ENCODE data around the gene AARS2. TPM values are rescaled to one million over a fixed set of nuclear protein-coding genes. Genes with fewer than 3 reads are reported as not detected.
A peak's percentile ranks its signal among the peaks of the same experiment; 100 is the strongest.

Gene AARS2
- total and polyA plus RNA-seq, 9 of the 15 experiments (the other 6 are each of a cell fraction or from before 2014, with no cell fraction given) = 0.97 to 34.0 (median 18.3) TPM

DNA sequence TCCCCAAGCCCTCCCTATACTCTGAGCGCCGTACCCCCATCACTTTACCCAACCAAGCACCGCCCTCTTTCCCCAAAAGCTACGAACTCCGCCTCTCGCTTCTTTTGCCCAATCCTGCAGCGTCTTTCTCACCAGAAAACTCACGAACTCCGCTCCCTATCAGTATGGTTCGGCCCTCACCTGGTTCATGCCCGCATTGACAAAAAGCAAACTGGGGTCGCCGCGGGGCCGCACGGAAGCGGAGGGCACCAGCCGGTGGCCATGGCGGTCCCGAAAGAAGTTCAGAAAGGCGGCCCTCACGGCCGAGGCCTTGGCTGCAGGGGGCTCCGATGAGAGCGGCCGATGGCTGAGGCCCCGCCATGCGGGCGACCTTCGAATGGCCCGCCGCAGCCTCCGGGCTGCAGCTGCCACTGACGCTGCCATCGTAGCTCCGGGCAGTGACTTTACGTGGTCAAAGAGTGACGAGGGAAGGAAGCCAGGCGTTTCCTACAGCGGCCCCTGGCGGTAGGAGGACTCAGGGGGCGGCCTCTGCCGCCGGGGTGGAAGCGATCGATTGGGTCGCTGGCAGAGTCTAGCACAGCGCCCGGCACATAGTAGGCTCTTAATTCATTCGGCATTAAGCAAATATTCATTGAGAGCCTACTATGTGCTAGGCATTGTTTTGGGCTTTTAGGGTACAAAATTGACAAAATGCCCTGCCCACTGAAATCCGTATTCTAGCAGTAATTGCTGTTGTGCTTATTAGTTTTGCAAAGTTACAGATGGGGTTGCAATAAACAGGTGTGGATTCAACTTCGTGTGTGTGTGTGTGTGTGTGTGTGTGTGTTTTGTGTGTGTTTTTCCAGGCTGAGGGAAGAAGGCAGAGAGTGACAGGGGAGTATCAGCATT lies at the start of gene AARS2 (continued):
- TF ChIP-seq, protein P1, sequence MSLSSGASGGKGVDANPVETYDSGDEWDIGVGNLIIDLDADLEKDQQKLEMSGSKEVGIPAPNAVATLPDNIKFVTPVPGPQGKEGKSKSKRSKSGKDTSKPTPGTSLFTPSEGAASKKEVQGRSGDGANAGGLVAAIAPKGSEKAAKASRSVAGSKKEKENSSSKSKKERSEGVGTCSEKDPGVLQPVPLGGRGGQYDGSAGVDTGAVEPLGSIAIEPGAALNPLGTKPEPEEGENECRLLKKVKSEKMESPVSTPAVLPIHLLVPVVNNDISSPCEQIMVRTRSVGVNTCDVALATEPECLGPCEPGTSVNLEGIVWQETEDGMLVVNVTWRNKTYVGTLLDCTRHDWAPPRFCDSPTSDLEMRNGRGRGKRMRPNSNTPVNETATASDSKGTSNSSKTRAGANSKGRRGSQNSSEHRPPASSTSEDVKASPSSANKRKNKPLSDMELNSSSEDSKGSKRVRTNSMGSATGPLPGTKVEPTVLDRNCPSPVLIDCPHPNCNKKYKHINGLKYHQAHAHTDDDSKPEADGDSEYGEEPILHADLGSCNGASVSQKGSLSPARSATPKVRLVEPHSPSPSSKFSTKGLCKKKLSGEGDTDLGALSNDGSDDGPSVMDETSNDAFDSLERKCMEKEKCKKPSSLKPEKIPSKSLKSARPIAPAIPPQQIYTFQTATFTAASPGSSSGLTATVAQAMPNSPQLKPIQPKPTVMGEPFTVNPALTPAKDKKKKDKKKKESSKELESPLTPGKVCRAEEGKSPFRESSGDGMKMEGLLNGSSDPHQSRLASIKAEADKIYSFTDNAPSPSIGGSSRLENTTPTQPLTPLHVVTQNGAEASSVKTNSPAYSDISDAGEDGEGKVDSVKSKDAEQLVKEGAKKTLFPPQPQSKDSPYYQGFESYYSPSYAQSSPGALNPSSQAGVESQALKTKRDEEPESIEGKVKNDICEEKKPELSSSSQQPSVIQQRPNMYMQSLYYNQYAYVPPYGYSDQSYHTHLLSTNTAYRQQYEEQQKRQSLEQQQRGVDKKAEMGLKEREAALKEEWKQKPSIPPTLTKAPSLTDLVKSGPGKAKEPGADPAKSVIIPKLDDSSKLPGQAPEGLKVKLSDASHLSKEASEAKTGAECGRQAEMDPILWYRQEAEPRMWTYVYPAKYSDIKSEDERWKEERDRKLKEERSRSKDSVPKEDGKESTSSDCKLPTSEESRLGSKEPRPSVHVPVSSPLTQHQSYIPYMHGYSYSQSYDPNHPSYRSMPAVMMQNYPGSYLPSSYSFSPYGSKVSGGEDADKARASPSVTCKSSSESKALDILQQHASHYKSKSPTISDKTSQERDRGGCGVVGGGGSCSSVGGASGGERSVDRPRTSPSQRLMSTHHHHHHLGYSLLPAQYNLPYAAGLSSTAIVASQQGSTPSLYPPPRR (CRISPR knock-in tag; IDR thresholded peaks at IDR 0.05; ENCODE audit: borderline replicate concordance) = 0 out of 2 replicates have a peak, but pooled peaks have one; percentile 66
- TF ChIP-seq KAT2B (IDR thresholded peaks at IDR 0.05; ENCODE audit: low read depth, low read length) (peak; percentile 65), SIN3A (IDR thresholded peaks at IDR 0.05; ENCODE audit: borderline replicate concordance in 2 of 2, control insufficient read depth in 1 of 2, low read depth in 2 of 2, low read length in 2 of 2) (peak in 1 of 2 experiments; percentile 91; a peak in 3 of 4 replicates), TCF7 (IDR thresholded peaks at IDR 0.05; ENCODE audit: borderline replicate concordance) (no peak), HDAC8 (tag; IDR thresholded peaks at IDR 0.05) (0 out of 2 replicates have a peak, but pooled peaks have one; percentile 40), DMBX1 (CRISPR knock-in tag; IDR thresholded peaks at IDR 0.05; ENCODE audit: borderline replicate concordance) (peak; percentile 45; the same call in 1 of the 2 replicates), FOXA1 (IDR thresholded peaks at IDR 0.05; ENCODE audit: borderline replicate concordance) (no peak)
- TF ChIP-seq, protein P2, sequence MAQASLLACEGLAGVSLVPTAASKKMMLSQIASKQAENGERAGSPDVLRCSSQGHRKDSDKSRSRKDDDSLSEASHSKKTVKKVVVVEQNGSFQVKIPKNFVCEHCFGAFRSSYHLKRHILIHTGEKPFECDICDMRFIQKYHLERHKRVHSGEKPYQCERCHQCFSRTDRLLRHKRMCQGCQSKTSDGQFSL (CRISPR knock-in tag; IDR thresholded peaks at IDR 0.05) = peak; percentile 53; the same call in 1 of the 2 replicates
- TF ChIP-seq, protein P2 (tag; IDR thresholded peaks at IDR 0.05) = no peak; a peak in 1 of 4 replicates
- TF ChIP-seq, protein P3, sequence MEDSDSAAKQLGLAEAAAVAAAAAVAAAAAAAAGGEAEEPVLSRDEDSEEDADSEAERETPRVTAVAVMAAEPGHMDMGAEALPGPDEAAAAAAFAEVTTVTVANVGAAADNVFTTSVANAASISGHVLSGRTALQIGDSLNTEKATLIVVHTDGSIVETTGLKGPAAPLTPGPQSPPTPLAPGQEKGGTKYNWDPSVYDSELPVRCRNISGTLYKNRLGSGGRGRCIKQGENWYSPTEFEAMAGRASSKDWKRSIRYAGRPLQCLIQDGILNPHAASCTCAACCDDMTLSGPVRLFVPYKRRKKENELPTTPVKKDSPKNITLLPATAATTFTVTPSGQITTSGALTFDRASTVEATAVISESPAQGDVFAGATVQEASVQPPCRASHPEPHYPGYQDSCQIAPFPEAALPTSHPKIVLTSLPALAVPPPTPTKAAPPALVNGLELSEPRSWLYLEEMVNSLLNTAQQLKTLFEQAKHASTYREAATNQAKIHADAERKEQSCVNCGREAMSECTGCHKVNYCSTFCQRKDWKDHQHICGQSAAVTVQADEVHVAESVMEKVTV (CRISPR knock-in tag; IDR thresholded peaks at IDR 0.05) = no peak
- TF ChIP-seq, protein P4, sequence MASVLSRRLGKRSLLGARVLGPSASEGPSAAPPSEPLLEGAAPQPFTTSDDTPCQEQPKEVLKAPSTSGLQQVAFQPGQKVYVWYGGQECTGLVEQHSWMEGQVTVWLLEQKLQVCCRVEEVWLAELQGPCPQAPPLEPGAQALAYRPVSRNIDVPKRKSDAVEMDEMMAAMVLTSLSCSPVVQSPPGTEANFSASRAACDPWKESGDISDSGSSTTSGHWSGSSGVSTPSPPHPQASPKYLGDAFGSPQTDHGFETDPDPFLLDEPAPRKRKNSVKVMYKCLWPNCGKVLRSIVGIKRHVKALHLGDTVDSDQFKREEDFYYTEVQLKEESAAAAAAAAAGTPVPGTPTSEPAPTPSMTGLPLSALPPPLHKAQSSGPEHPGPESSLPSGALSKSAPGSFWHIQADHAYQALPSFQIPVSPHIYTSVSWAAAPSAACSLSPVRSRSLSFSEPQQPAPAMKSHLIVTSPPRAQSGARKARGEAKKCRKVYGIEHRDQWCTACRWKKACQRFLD (CRISPR knock-in tag; IDR thresholded peaks at IDR 0.05) = no peak
- TF ChIP-seq, protein P5, sequence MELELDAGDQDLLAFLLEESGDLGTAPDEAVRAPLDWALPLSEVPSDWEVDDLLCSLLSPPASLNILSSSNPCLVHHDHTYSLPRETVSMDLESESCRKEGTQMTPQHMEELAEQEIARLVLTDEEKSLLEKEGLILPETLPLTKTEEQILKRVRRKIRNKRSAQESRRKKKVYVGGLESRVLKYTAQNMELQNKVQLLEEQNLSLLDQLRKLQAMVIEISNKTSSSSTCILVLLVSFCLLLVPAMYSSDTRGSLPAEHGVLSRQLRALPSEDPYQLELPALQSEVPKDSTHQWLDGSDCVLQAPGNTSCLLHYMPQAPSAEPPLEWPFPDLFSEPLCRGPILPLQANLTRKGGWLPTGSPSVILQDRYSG (tag; conservative IDR thresholded peaks at IDR 0.05; ENCODE audit: low read depth) = 0 out of 2 replicates have a peak, but pooled peaks have one; percentile 35
